Activated naive CD8-positive, alpha-beta T cell (primary cell): ENCODE results near the gene PPHLN1.
"Not testable (repeated sequence)": the region's sequence is repeated elsewhere in the genome, so short reads cannot be mapped to it uniquely, and the experiment has no call there.

Experiments used
- H3K27ac Mint-ChIP-seq: one replicate; pipeline ENCODE4 v1.8.0; 2021; ENCODE audit warnings: mixed read lengths
- H3K27me3 Mint-ChIP-seq: one replicate; pipeline ENCODE4 v1.8.0; 2021; ENCODE audit warnings: mixed read lengths
- H3K36me3 Mint-ChIP-seq: one replicate; pipeline ENCODE4 v1.8.0; 2021; ENCODE audit warnings: mixed read lengths
- H3K4me1 Mint-ChIP-seq: one replicate; pipeline ENCODE4 v1.8.0; 2021; ENCODE audit warnings: low read depth, mixed read lengths
- H3K4me3 Mint-ChIP-seq: one replicate; pipeline ENCODE4 v1.8.0; 2021; ENCODE audit warnings: mild to moderate bottlenecking, mixed read lengths
- H3K9me3 Mint-ChIP-seq: one replicate; pipeline ENCODE4 v1.8.0; 2021; ENCODE audit warnings: low read depth, mixed read lengths

The PPHLN1 gene

GRCh38 chr12:42373669-42374068 lies 47.7 kb downstream of the PPHLN1 start:
- H3K4me1 Mint-ChIP-seq = peaks cover 10% of the 10 kb centered on the region
- no peak overlapping the region for H3K4me3 Mint-ChIP-seq
- H3K36me3 Mint-ChIP-seq = peaks cover 9% of the 10 kb centered on the region
- no peaks in the 10 kb centered on the region for H3K27me3 Mint-ChIP-seq
- no peak overlapping the region for H3K27ac Mint-ChIP-seq
- H3K9me3 Mint-ChIP-seq = no peaks in the 10 kb centered on the region

- no peaks in the 10 kb centered on the region for H3K9me3 Mint-ChIP-seq
- H3K27ac Mint-ChIP-seq = no peak overlapping the region
- H3K27me3 Mint-ChIP-seq = no peaks in the 10 kb centered on the region
- H3K4me3 Mint-ChIP-seq = no peak overlapping the region
- H3K4me1 Mint-ChIP-seq = peaks cover 26% of the 10 kb centered on the region
- peaks cover 13% of the 10 kb centered on the region for H3K36me3 Mint-ChIP-seq
Observed at GRCh38 chr12:42380733-42381132, 54.8 kb downstream of the PPHLN1 start.

- H3K27ac Mint-ChIP-seq = no peak overlapping the region
Observed at GRCh38 chr12:42382013-42382696, 56.2 kb downstream of the PPHLN1 start.

GRCh38 chr12:42385326-42385841 lies 59.4 kb downstream of the PPHLN1 start:
- Mint-ChIP-seq H3K36me3 (peaks cover 10% of the 10 kb centered on the region), H3K4me1 (peaks cover 18% of the 10 kb centered on the region), H3K9me3 (no peaks in the 10 kb centered on the region), H3K4me3 (no peak overlapping the region), H3K27me3 (no peaks in the 10 kb centered on the region), H3K27ac (no peak overlapping the region)

More at GRCh38 chr12:42382013-42382696, 56.2 kb downstream of the PPHLN1 start:
- Mint-ChIP-seq H3K36me3 (peaks cover 9% of the 10 kb centered on the region), H3K4me1 (peaks cover 24% of the 10 kb centered on the region), H3K4me3 (no peak overlapping the region), H3K27me3 (no peaks in the 10 kb centered on the region), H3K9me3 (no peaks in the 10 kb centered on the region)

GRCh38 chr12:42386308-42386707 lies 60.3 kb downstream of the PPHLN1 start:
- Mint-ChIP-seq H3K4me1 (peaks cover 10% of the 10 kb centered on the region), H3K36me3 (peaks cover 10% of the 10 kb centered on the region), H3K27me3 (no peaks in the 10 kb centered on the region), H3K27ac (no peak overlapping the region), H3K9me3 (no peaks in the 10 kb centered on the region), H3K4me3 (no peak overlapping the region)

- H3K27me3 Mint-ChIP-seq, H3K27ac Mint-ChIP-seq, H3K36me3 Mint-ChIP-seq, H3K4me3 Mint-ChIP-seq, H3K9me3 Mint-ChIP-seq, H3K4me1 Mint-ChIP-seq: not testable (repeated sequence)
Observed at GRCh38 chr12:42388086-42388485, 62.1 kb downstream of the PPHLN1 start.

- H3K4me3 Mint-ChIP-seq = no peak overlapping the region
- no peaks in the 10 kb centered on the region for H3K27me3 Mint-ChIP-seq
- H3K27ac Mint-ChIP-seq = no peak overlapping the region
- peaks cover 8% of the 10 kb centered on the region for H3K36me3 Mint-ChIP-seq
- no peaks in the 10 kb centered on the region for H3K9me3 Mint-ChIP-seq
- no peaks in the 10 kb centered on the region for H3K4me1 Mint-ChIP-seq
Observed at GRCh38 chr12:42394429-42394828, 68.5 kb downstream of the PPHLN1 start.

- H3K36me3 Mint-ChIP-seq = peaks cover 11% of the 10 kb centered on the region
- no peaks in the 10 kb centered on the region for H3K27me3 Mint-ChIP-seq
- H3K9me3 Mint-ChIP-seq = no peaks in the 10 kb centered on the region
- H3K4me3 Mint-ChIP-seq = no peak overlapping the region
- H3K27ac Mint-ChIP-seq = peak overlapping the region; percentile 22
- H3K4me1 Mint-ChIP-seq = peaks cover 2% of the 10 kb centered on the region
Observed at GRCh38 chr12:42396473-42397259, 70.7 kb downstream of the PPHLN1 start.

- peaks cover 17% of the 10 kb centered on the region for H3K36me3 Mint-ChIP-seq
- no peaks in the 10 kb centered on the region for H3K27me3 Mint-ChIP-seq
- H3K9me3 Mint-ChIP-seq = no peaks in the 10 kb centered on the region
- H3K4me1 Mint-ChIP-seq = peaks cover 6% of the 10 kb centered on the region
- peak overlapping the region; percentile 8 for H3K27ac Mint-ChIP-seq
- H3K4me3 Mint-ChIP-seq = no peak overlapping the region
Observed at GRCh38 chr12:42402821-42403411, 76.9 kb downstream of the PPHLN1 start.

- Mint-ChIP-seq H3K36me3 (peaks cover 15% of the 10 kb centered on the region), H3K27me3 (no peaks in the 10 kb centered on the region), H3K4me3 (no peak overlapping the region), H3K4me1 (peaks cover 10% of the 10 kb centered on the region), H3K27ac (peak overlapping the region; percentile 6), H3K9me3 (no peaks in the 10 kb centered on the region)
Observed at GRCh38 chr12:42407306-42407705, 81.3 kb downstream of the PPHLN1 start.

- no peak overlapping the region for H3K4me3 Mint-ChIP-seq
- peaks cover 11% of the 10 kb centered on the region for H3K4me1 Mint-ChIP-seq
- H3K27me3 Mint-ChIP-seq = no peaks in the 10 kb centered on the region
- peaks cover 14% of the 10 kb centered on the region for H3K36me3 Mint-ChIP-seq
- no peak overlapping the region for H3K27ac Mint-ChIP-seq
- H3K9me3 Mint-ChIP-seq = no peaks in the 10 kb centered on the region
Observed at GRCh38 chr12:42409471-42409870, 83.5 kb downstream of the PPHLN1 start.

- Mint-ChIP-seq H3K27ac (no peak overlapping the region), H3K9me3 (no peaks in the 10 kb centered on the region), H3K36me3 (peaks cover 11% of the 10 kb centered on the region), H3K4me3 (no peak overlapping the region), H3K4me1 (peaks cover 8% of the 10 kb centered on the region), H3K27me3 (no peaks in the 10 kb centered on the region)
Observed at GRCh38 chr12:42410340-42410739, 84.4 kb downstream of the PPHLN1 start.

- H3K27me3 Mint-ChIP-seq = no peaks in the 10 kb centered on the region
- no peaks in the 10 kb centered on the region for H3K9me3 Mint-ChIP-seq
- no peak overlapping the region for H3K27ac Mint-ChIP-seq
- peaks cover 16% of the 10 kb centered on the region for H3K36me3 Mint-ChIP-seq
- peaks cover 24% of the 10 kb centered on the region for H3K4me1 Mint-ChIP-seq
- no peak overlapping the region for H3K4me3 Mint-ChIP-seq
Observed at GRCh38 chr12:42420395-42420794, 94.4 kb downstream of the PPHLN1 start.

- no peak overlapping the region for H3K4me3 Mint-ChIP-seq
- H3K36me3 Mint-ChIP-seq = peaks cover 13% of the 10 kb centered on the region
- H3K27ac Mint-ChIP-seq = no peak overlapping the region
- H3K27me3 Mint-ChIP-seq = no peaks in the 10 kb centered on the region
- H3K9me3 Mint-ChIP-seq = no peaks in the 10 kb centered on the region
- peaks cover 17% of the 10 kb centered on the region for H3K4me1 Mint-ChIP-seq
Observed at GRCh38 chr12:42421844-42422779, 96.1 kb downstream of the PPHLN1 start.
